Muscle of leg (tissue), 11 donors: ENCODE data around the gene CNOT8. TPM values are rescaled to one million over a fixed set of nuclear protein-coding genes. Genes with fewer than 3 reads are reported as not detected.
"Not testable (repeated sequence)": the region's sequence is repeated elsewhere in the genome, so short reads cannot be mapped to it uniquely, and the experiment has no call there.

Source experiments
- DNase-seq: peaks from one replicate; pipeline ENCODE4 v3.0.0; 2013
- H3K27ac ChIP-seq: one replicate; pipeline ENCODE4 v1.5.1; 2013; ENCODE audit warnings: mild to moderate bottlenecking, low read length, control low read depth
- H3K27me3 ChIP-seq: one replicate; pipeline ENCODE4 v1.6.1; 2013; ENCODE audit warnings: low read length; ENCODE audit not compliant: control insufficient read depth, insufficient read depth
- H3K36me3 ChIP-seq: one replicate; pipeline ENCODE4 v1.6.1; 2013; ENCODE audit warnings: low read length; ENCODE audit not compliant: control insufficient read depth, insufficient read depth
- H3K4me1 ChIP-seq: one replicate; pipeline ENCODE4 v1.6.1; 2013; ENCODE audit warnings: low read length; ENCODE audit not compliant: control insufficient read depth, insufficient read depth
- H3K4me3 ChIP-seq: one replicate; pipeline ENCODE4 v1.5.1; 2013; ENCODE audit warnings: low read length, control low read depth
- H3K9me3 ChIP-seq: replicated peaks from 2 replicates; pipeline ENCODE4 v1.6.1; 2013; ENCODE audit warnings: low read depth, low read length; ENCODE audit not compliant: control insufficient read depth
- WGBS: methylation state at CpG from one replicate; pipeline ENCODE4 v1.1.5; 2013; ENCODE audit warnings: missing lambda C conversion rate; ENCODE audit not compliant: insufficient coverage; 5-methylcytosine and 5-hydroxymethylcytosine counted together
- polyA plus RNA-seq, 8 donors: library from polyadenylated mRNA; unstranded; fragments of 120-200 nt; gene quantifications; one replicate each; pipeline versions ENCODE4 v1.2.1 to v1.2.3, GENCODE V29; 2013; ENCODE audit warnings: inconsistent platforms in 1 of 8, low replicate concordance in 1 of 8; ENCODE audit not compliant: insufficient read length in 8 of 8, insufficient read depth in 1 of 8
- total RNA-seq: library from RNA; stranded (reverse); fragments of 120-200 nt; gene quantifications from one replicate; pipeline ENCODE4 v1.2.4, GENCODE V29; 2013

The CNOT8 gene
- total and polyA plus RNA-seq, 9 donors, result 35.3 to 44.9 (median 38.5) TPM

- 86% methylated on average over 4 of the region's 6 CpGs for WGBS
- Histone ChIP-seq H3K36me3 (peaks cover 52% of the 10 kb centered on the region), H3K27me3 (no peaks in the 10 kb centered on the region), H3K4me1 (peaks cover 2% of the 10 kb centered on the region), H3K4me3 (no peak overlapping the region), H3K9me3 (no peaks in the 10 kb centered on the region), H3K27ac (no peak overlapping the region)
- no peak for DNase-seq
These were observed 43.5 kb downstream of the CNOT8 start for GRCh38 chr5:154901913-154902312.

- peaks cover 57% of the 10 kb centered on the region for H3K36me3 ChIP-seq
- H3K4me1 ChIP-seq, H3K27me3 ChIP-seq, DNase-seq, H3K27ac ChIP-seq, H3K9me3 ChIP-seq, H3K4me3 ChIP-seq: not testable (repeated sequence)
- no CpG with 5 or more reads among the region's 7 CpGs for WGBS
These were observed 47.2 kb downstream of the CNOT8 start for GRCh38 chr5:154905601-154906000.

DNA sequence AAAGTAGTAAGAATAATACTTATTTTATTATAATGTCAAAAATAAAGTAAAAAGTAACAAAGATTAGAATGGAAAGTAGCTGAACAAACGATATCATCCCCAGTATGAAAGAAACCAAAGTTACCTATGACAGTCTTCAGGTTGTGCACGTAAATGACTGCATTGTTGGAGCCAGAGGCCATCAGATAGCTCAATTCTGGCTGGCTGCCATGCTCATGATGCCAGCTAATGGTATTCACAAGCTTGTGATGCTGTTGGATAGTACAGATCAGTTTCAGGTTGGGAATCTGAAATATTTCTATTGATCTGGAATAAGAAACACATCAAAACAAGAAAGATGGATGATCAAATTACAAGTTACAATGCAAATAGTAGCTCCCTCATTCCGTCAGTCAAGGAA, 58.4 kb downstream of the CNOT8 start:
- H3K36me3 ChIP-seq, result peaks cover 46% of the 10 kb centered on the region
- 80% methylated on average over 1 of the region's 3 CpGs for WGBS
- H3K27me3 ChIP-seq, result no peaks in the 10 kb centered on the region
- no peaks in the 10 kb centered on the region for H3K4me1 ChIP-seq
- no peak overlapping the region for H3K27ac ChIP-seq
- no peaks in the 10 kb centered on the region for H3K9me3 ChIP-seq
- no peak overlapping the region for H3K4me3 ChIP-seq
- DNase-seq, result no peak

- no peak overlapping the region for H3K27ac ChIP-seq
- 95% methylated on average over 2 of the region's 4 CpGs for WGBS
- no peak overlapping the region for H3K4me3 ChIP-seq
- H3K9me3 ChIP-seq, result no peaks in the 10 kb centered on the region
- no peaks in the 10 kb centered on the region for H3K27me3 ChIP-seq
- peaks cover 38% of the 10 kb centered on the region for H3K36me3 ChIP-seq
- H3K4me1 ChIP-seq, result no peaks in the 10 kb centered on the region
- DNase-seq, result no peak
These were observed 59.3 kb downstream of the CNOT8 start for GRCh38 chr5:154917757-154918156.

DNA sequence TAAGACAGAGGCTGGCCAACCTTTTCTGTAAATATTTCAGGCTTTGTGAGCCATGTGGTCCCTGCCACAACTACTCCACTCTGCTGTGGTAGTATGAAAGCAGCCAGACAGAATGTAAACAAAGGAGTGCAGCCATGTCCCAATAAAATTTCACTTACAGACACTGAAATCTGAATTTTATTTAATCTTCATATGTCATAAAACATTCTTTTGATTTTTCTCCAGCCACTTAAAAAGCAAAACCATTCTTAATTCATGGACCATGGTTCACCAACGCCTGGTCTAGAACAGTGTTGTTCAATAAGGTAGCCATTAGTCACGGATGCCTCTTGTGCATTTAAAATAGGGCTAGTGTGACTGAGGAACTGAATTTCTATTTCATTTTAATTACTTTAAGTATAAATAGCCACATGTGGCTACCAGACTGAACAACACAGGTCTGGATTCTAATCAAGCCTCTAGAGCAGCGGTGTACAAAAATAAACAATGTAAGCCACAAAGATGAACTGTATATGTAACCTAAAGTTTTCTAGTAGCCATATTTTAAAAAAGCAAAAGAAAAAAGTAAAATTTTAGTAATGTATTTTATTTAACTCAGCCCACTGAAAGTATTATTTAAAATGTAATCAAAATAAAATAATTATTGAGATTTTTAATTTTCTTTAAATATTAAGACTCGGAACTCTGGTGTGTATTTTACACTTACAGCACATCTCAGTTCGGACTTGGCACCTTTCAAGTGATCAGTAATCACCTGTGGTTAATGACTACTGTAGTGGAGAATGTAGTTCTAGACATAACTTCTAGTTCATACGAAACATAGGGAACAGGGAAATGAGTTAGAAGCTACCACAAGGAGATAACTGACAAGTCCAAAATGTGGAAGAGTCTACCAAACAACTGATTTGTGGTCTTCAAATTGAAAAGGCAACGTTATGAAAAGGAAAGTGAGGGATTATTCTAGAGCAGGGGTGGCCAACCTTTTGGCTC, 65.3 kb downstream of the CNOT8 start:
- Histone ChIP-seq H3K36me3 (peaks cover 43% of the 10 kb centered on the region), H3K4me1 (no peaks in the 10 kb centered on the region), H3K27ac (no peak overlapping the region), H3K27me3 (no peaks in the 10 kb centered on the region), H3K9me3 (no peaks in the 10 kb centered on the region), H3K4me3 (no peak overlapping the region)
- WGBS, result 80% methylated on average over 1 of the region's 7 CpGs
- no peak for DNase-seq

Other genes with a start within 250 kb of the CNOT8 start
- 35.6 TPM for gene LARP1, start 103.2 kb upstream of the CNOT8 start, total RNA-seq
- gene LARP1, start 103.2 kb upstream of the CNOT8 start, polyA plus RNA-seq, result 100 to 1,000 TPM in 1 of 8 donors, 10 to 100 TPM in 7; 74.6 to 114 (median 88.6) TPM
- 13.0 TPM for gene FAXDC2, start 8.0 kb upstream of the CNOT8 start, total RNA-seq
- 10 to 100 TPM; 11.1 to 16.5 (median 13.0) TPM for gene FAXDC2, start 8.0 kb upstream of the CNOT8 start, polyA plus RNA-seq
- gene GEMIN5, start 79.6 kb downstream of the CNOT8 start, total RNA-seq, result 17.0 TPM
- 10 to 100 TPM; 12.3 to 17.6 (median 15.6) TPM for gene GEMIN5, start 79.6 kb downstream of the CNOT8 start, polyA plus RNA-seq
- 34.1 TPM for gene MRPL22, start 82.4 kb downstream of the CNOT8 start, total RNA-seq
- 10 to 100 TPM; 29.0 to 39.6 (median 35.0) TPM for gene MRPL22, start 82.4 kb downstream of the CNOT8 start, polyA plus RNA-seq
- under 0.01 TPM for gene KIF4B, start 155.1 kb downstream of the CNOT8 start, total RNA-seq
- gene KIF4B, start 155.1 kb downstream of the CNOT8 start, polyA plus RNA-seq, result under 1 TPM; 0.05 to 0.15 (median 0.08) TPM